Panc1 (cell line): ENCODE results near the gene C19orf44. TPM values are rescaled to one million over a fixed set of nuclear protein-coding genes. Genes with fewer than 3 reads are reported as not detected.

Experiments
- ATAC-seq: fragments of 200-7000 bp; cut with Tn5 transposase; 2 replicates; pipeline ENCODE4 v1.9.1; 2020; ENCODE audit warnings: mild to moderate bottlenecking, moderate library complexity
- BruUV-seq: library from RNA; stranded (reverse); fragments of 400-500 nt; replicated peaks from 2 replicates; lab custom pipeline; 2021; lab: Mats Ljungman, UMichigan
- CTCF ChIA-PET: fragments of 300-600 bp; sonication (Branson Sonifier 250); formaldehyde crosslinking; loops from one replicate; lab custom pipeline; 2022; ENCODE audit warnings: antibody characterized with exemption; lab: Charles Lee
- POLR2A ChIA-PET: fragments of 300-600 bp; sonication (Branson Sonifier 250); formaldehyde crosslinking; loops from one replicate; lab custom pipeline; 2022; ENCODE audit warnings: antibody characterized with exemption; lab: Charles Lee
- DNase-seq: peaks from one replicate; pipeline ENCODE4 v3.0.0-alpha.2; 2010; ENCODE audit warnings: low read depth, low spot score
- H3K27ac ChIP-seq: 2 replicates; pipeline ENCODE4 v1.5.1; 2011; ENCODE audit warnings: mild to moderate bottlenecking, low read length, inconsistent platforms
- H3K27me3 ChIP-seq: fragments of 200-500 bp; sonication (Bioruptor generic); 2 replicates; pipeline ENCODE4 v1.6.0; 2014; ENCODE audit warnings: low read length, inconsistent platforms; ENCODE audit not compliant: control insufficient read depth, insufficient read depth
- H3K36me3 ChIP-seq: fragments of 200-500 bp; sonication (Bioruptor generic); 2 replicates; pipeline ENCODE4 v1.5.1; 2014; ENCODE audit warnings: inconsistent platforms, mild to moderate bottlenecking, low read length, moderate library complexity; ENCODE audit not compliant: control insufficient read depth, insufficient read depth
- H3K4me1 ChIP-seq: 2 replicates; pipeline ENCODE4 v1.5.1; 2011; ENCODE audit warnings: inconsistent platforms, mild to moderate bottlenecking, low read length, moderate library complexity; ENCODE audit not compliant: control insufficient read depth, insufficient read depth
- H3K4me3 ChIP-seq, 2 experiments: 2 replicates each; pipeline ENCODE4 v1.5.1; 2011 to 2012; ENCODE audit warnings: low read depth in 2 of 2, low read length in 2 of 2, mild to moderate bottlenecking in 2 of 2, inconsistent platforms in 1 of 2, moderate library complexity in 1 of 2
- H3K9me3 ChIP-seq: fragments of 200-500 bp; sonication (Bioruptor generic); 2 replicates; pipeline ENCODE4 v1.5.1; 2014; ENCODE audit warnings: low read depth, mild to moderate bottlenecking, inconsistent platforms, low read length, moderate library complexity; ENCODE audit not compliant: control insufficient read depth, insufficient read depth
- CTCF ChIP-seq: fragments of 450-650 bp; IDR thresholded peaks from 2 replicates; pipeline ENCODE4 v1.5.1; 2017; ENCODE audit warnings: mild to moderate bottlenecking
- POLR2AphosphoS5 ChIP-seq: IDR thresholded peaks from 2 replicates; pipeline ENCODE4 v1.6.1; 2012; ENCODE audit warnings: mild to moderate bottlenecking, low read depth, low read length, moderate library complexity
- REST ChIP-seq, 2 experiments: IDR thresholded peaks; 2 replicates each; pipeline ENCODE4 v1.6.1; 2011 to 2012; ENCODE audit warnings: low read depth in 2 of 2, control low read depth in 1 of 2, low read length in 1 of 2, mild to moderate bottlenecking in 1 of 2, moderate library complexity in 1 of 2; ENCODE audit not compliant: insufficient read depth in 1 of 2
- SIN3A ChIP-seq: IDR thresholded peaks from 2 replicates; pipeline ENCODE4 v1.6.1; 2012; ENCODE audit warnings: low read depth, mild to moderate bottlenecking, low read length, moderate library complexity, borderline replicate concordance; ENCODE audit not compliant: insufficient read depth
- TCF7L2 ChIP-seq: IDR thresholded peaks from 2 replicates; pipeline ENCODE4 v1.6.1; 2011; ENCODE audit warnings: mild to moderate bottlenecking, low read depth, low read length, inconsistent platforms
- in situ Hi-C: cut with HindIII; loops from 2 replicates; pipeline ENCODE4 v1.10.0; 2016; ENCODE audit warnings: low sequenced_read_pairs, low pct_unique_long_range_greater_than_20kb
- intact Hi-C: fragments of 100-400 bp; cut with micrococcal nuclease; formaldehyde crosslinking; loops from one replicate; pipeline ENCODE4 v1.10.0; 2022; ENCODE audit not compliant: unreplicated experiment
- total RNA-seq: library from RNA; stranded (reverse); gene quantifications from one replicate; pipeline ENCODE4 v1.2.1, GENCODE V29; 2021; ENCODE audit not compliant: unreplicated experiment

Gene C19orf44
- total RNA-seq, 1 experiment from 2014 or later = 4.4 TPM

GRCh38 chr19:16535381-16535780, 39.2 kb downstream of the C19orf44 start:
- no peak for TF ChIP-seq POLR2AphosphoS5
- TF ChIP-seq TCF7L2 = no peak
- TF ChIP-seq SIN3A = no peak
- TF ChIP-seq CTCF = no peak
- TF ChIP-seq REST (IDR thresholded peaks at IDR 0.05; ENCODE audit: insufficient read depth in 1 of 2, low read depth in 2 of 2, low read length in 1 of 2) = no peak
- DNase-seq (no peak), ATAC-seq (no peak)
- peaks cover 4% of the 10 kb centered on the region for H3K36me3 ChIP-seq
- BruUV-seq = no TSS peak
- H3K4me3 ChIP-seq = no peak overlapping the region
- no peaks in the 10 kb centered on the region for H3K27me3 ChIP-seq
- intact Hi-C loops = no loop called here
- H3K9me3 ChIP-seq = no peaks in the 10 kb centered on the region
- ChIA-PET POLR2A (no interaction called here), CTCF (no interaction called here)
- H3K4me1 ChIP-seq = no peaks in the 10 kb centered on the region
- H3K27ac ChIP-seq = no peak overlapping the region
- in situ Hi-C loops = no loop called here

GRCh38 chr19:16536130-16536529, 39.9 kb downstream of the C19orf44 start:
- no peak for ATAC-seq
- H3K4me3 ChIP-seq = no peak overlapping the region
- H3K9me3 ChIP-seq = no peaks in the 10 kb centered on the region
- intact Hi-C loops = no loop called here
- ChIA-PET CTCF (no interaction called here), POLR2A (no interaction called here)
- BruUV-seq = no TSS peak
- H3K4me1 ChIP-seq = peaks cover 3% of the 10 kb centered on the region; the same call in 1 of the 2 replicates
- H3K27ac ChIP-seq = no peak overlapping the region
- H3K36me3 ChIP-seq = peaks cover 4% of the 10 kb centered on the region
- in situ Hi-C loops = no loop called here
- H3K27me3 ChIP-seq = no peaks in the 10 kb centered on the region
- DNase-seq = no peak
- TF ChIP-seq REST (IDR thresholded peaks at IDR 0.05; ENCODE audit: insufficient read depth in 1 of 2, low read depth in 2 of 2, low read length in 1 of 2) (no peak), CTCF (no peak), POLR2AphosphoS5 (no peak)
